HL-60 (cell line): ENCODE results near the gene ARHGAP21.

Source experiments
- DNase-seq, 2 experiments: peaks; one replicate each; pipeline ENCODE4 v3.0.0-alpha.2; 2010 to 2020; ENCODE audit warnings: low read depth in 1 of 2, low spot score in 1 of 2
- H3K27ac ChIP-seq: fragments of 250-450 bp; sonication (Bioruptor Pico); replicated peaks from 2 replicates; pipeline ENCODE4 v1.5.1; 2020; ENCODE audit warnings: mild to moderate bottlenecking, moderate library complexity
- H3K27me3 ChIP-seq: fragments of 250-450 bp; sonication (Bioruptor Pico); 2 replicates; pipeline ENCODE4 v1.5.1; 2021; ENCODE audit warnings: mild to moderate bottlenecking, moderate library complexity; ENCODE audit not compliant: insufficient read depth, poor library complexity, severe bottlenecking
- H3K4me3 ChIP-seq: replicated peaks from 2 replicates; pipeline ENCODE4 v1.5.1; 2011; ENCODE audit warnings: mild to moderate bottlenecking, control low read depth, low read length; ENCODE audit not compliant: insufficient read depth
- CTCF ChIP-seq: IDR thresholded peaks from one replicate; pipeline ENCODE4 v1.5.1; 2011; ENCODE audit warnings: low read length, control low read depth, inconsistent platforms; ENCODE audit not compliant: insufficient read depth
- GABPA ChIP-seq: IDR thresholded peaks from 2 replicates; pipeline ENCODE4 v1.6.1; 2012; ENCODE audit warnings: low read depth
- POLR2AphosphoS5 ChIP-seq: IDR thresholded peaks from 2 replicates; pipeline ENCODE4 v1.6.1; 2012; ENCODE audit warnings: low read depth
- REST ChIP-seq: IDR thresholded peaks from 2 replicates; pipeline ENCODE4 v1.6.1; 2012; ENCODE audit warnings: low read depth; ENCODE audit not compliant: insufficient replicate concordance
- SPI1 ChIP-seq: IDR thresholded peaks from 2 replicates; pipeline ENCODE4 v1.6.1; 2012; ENCODE audit warnings: low read depth, mild to moderate bottlenecking, borderline replicate concordance

The ARHGAP21 gene

GRCh38 chr10:24750695-24751094 lies 27.0 kb upstream of the ARHGAP21 start:
- H3K27me3 ChIP-seq: no peaks in the 10 kb centered on the region
- DNase-seq: no peak
- no peak overlapping the region for H3K4me3 ChIP-seq
- no peak overlapping the region for H3K27ac ChIP-seq
- TF ChIP-seq POLR2AphosphoS5: no peak
- no peak for TF ChIP-seq CTCF

GRCh38 chr10:24748214-24748613 lies 24.5 kb upstream of the ARHGAP21 start:
- Histone ChIP-seq H3K4me3 (no peak overlapping the region), H3K27me3 (no peaks in the 10 kb centered on the region), H3K27ac (no peak overlapping the region)
- no peak for DNase-seq
- TF ChIP-seq POLR2AphosphoS5 (no peak), REST (no peak), GABPA (no peak), CTCF (no peak), SPI1 (no peak)

GRCh38 chr10:24744946-24745345 lies 21.3 kb upstream of the ARHGAP21 start:
- TF ChIP-seq GABPA (no peak), SPI1 (no peak), REST (no peak), CTCF (no peak), POLR2AphosphoS5 (no peak)
- no peaks in the 10 kb centered on the region for H3K27me3 ChIP-seq
- H3K27ac ChIP-seq: no peak overlapping the region
- H3K4me3 ChIP-seq: no peak overlapping the region
- DNase-seq: no peak

GRCh38 chr10:24740714-24741113 lies 17.0 kb upstream of the ARHGAP21 start:
- TF ChIP-seq REST: no peak
- TF ChIP-seq SPI1: no peak
- no peak for TF ChIP-seq GABPA
- no peak for TF ChIP-seq CTCF
- TF ChIP-seq POLR2AphosphoS5: no peak
- Histone ChIP-seq H3K27ac (no peak overlapping the region), H3K4me3 (no peak overlapping the region), H3K27me3 (no peaks in the 10 kb centered on the region)
- DNase-seq: no peak
